Testis (tissue), 3 donors: ENCODE results near the gene HOMER1. TPM values are rescaled to one million over a fixed set of nuclear protein-coding genes. Genes with fewer than 3 reads are reported as not detected.

Experiments
- DNase-seq: peaks from one replicate; pipeline ENCODE4 v3.0.0-alpha.2; 2019
- H3K27ac ChIP-seq, 2 donors: fragments of 200-600 bp; sonication (generic); one replicate each; pipeline ENCODE4 v1.5.1; 2019
- H3K27me3 ChIP-seq: fragments of 200-600 bp; sonication (generic); one replicate; pipeline ENCODE4 v1.5.1; 2019
- H3K36me3 ChIP-seq: fragments of 200-600 bp; sonication (generic); one replicate; pipeline ENCODE4 v1.5.1; 2017; ENCODE audit warnings: low read depth; ENCODE audit errors: missing control alignments
- H3K4me1 ChIP-seq: fragments of 200-600 bp; sonication (generic); one replicate; pipeline ENCODE4 v1.5.1; 2019
- H3K4me3 ChIP-seq, 2 donors: fragments of 200-600 bp; sonication (generic); one replicate each; pipeline ENCODE4 v1.5.1; 2017 to 2019
- H3K9me3 ChIP-seq: fragments of 200-600 bp; sonication (generic); one replicate; pipeline ENCODE4 v1.5.1; 2017
- POLR2A ChIP-seq: fragments of 450-650 bp; IDR thresholded peaks from one replicate; pipeline ENCODE4 v1.6.1; 2017; ENCODE audit warnings: antibody characterized with exemption, mild to moderate bottlenecking, moderate library complexity
- WGBS, 2 donors: methylation state at CpG; one replicate each; pipeline ENCODE4 v1.1.5; 2018; 5-methylcytosine and 5-hydroxymethylcytosine counted together
- intact Hi-C: fragments of 100-400 bp; cut with DNase I; formaldehyde crosslinking; loops from one replicate; pipeline ENCODE4 v1.15.1; 2023; ENCODE audit warnings: low total_unique reads
- polyA plus RNA-seq: library from polyadenylated mRNA; stranded (reverse); fragments of 350-450 nt; fragmentation: Illumina TruSeq; extraction: RNeasy Lipid Tissue Mini Kit (QIAGEN cat#74804); gene quantifications from one replicate; pipeline ENCODE4 v1.2.3, GENCODE V29; 2014; ENCODE audit warnings: low read depth, low replicate concordance; ENCODE audit not compliant: insufficient read depth
- total RNA-seq, 2 donors: library from RNA; depleted of rRNA; stranded (reverse); fragments of >200 nt; gene quantifications; one replicate each; pipeline ENCODE4 v1.2.3, GENCODE V29; 2016
- TF ChIP-seq, protein P1 (sequence below), 3 experiments: fragments of 450-650 bp in 2 of 3; fragments of 200-600 bp in 1 of 3; sonication (generic) in 1 of 3; IDR thresholded peaks; one replicate each; pipeline ENCODE4 v1.5.1; 2016 to 2019; ENCODE audit warnings: antibody characterized with exemption in 3 of 3, mild to moderate bottlenecking in 2 of 3, moderate library complexity in 1 of 3

HOMER1 gene
- total and polyA plus RNA-seq, 3 donors from 2014 or later, result 5.7 to 23.0 (median 20.4) TPM

DNA sequence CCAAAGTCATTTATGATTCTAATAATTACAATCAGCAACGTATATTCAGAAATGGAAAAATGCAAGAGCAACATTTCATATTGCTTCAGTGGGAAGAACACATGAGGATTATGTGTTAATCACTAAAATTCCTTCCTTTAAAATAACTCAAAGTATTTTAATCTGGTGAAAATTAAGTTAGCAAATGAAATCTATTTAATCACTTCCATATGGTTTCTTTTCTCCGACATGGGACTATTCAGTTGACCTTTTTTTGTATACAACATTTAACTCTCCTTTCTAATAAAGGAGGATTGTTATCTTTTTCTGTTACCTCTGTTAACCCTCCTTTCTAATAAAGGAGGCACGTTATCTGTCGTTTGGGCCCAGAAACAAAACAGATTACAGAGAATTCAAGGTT lies 59.9 kb downstream of the HOMER1 start:
- Histone ChIP-seq H3K4me3 (no peak overlapping the region), H3K27ac (no peak overlapping the region), H3K4me1 (no peaks in the 10 kb centered on the region), H3K27me3 (no peaks in the 10 kb centered on the region), H3K9me3 (no peaks in the 10 kb centered on the region), H3K36me3 (no peaks in the 10 kb centered on the region)
- intact Hi-C loops, result no loop called here
- no peak for DNase-seq
- 59 to 75% methylated on average over 4 of the region's 4 CpGs for WGBS, 2 donors
- TF ChIP-seq, protein P1, sequence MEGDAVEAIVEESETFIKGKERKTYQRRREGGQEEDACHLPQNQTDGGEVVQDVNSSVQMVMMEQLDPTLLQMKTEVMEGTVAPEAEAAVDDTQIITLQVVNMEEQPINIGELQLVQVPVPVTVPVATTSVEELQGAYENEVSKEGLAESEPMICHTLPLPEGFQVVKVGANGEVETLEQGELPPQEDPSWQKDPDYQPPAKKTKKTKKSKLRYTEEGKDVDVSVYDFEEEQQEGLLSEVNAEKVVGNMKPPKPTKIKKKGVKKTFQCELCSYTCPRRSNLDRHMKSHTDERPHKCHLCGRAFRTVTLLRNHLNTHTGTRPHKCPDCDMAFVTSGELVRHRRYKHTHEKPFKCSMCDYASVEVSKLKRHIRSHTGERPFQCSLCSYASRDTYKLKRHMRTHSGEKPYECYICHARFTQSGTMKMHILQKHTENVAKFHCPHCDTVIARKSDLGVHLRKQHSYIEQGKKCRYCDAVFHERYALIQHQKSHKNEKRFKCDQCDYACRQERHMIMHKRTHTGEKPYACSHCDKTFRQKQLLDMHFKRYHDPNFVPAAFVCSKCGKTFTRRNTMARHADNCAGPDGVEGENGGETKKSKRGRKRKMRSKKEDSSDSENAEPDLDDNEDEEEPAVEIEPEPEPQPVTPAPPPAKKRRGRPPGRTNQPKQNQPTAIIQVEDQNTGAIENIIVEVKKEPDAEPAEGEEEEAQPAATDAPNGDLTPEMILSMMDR (IDR thresholded peaks at IDR 0.05), result no peak
- TF ChIP-seq POLR2A, result no peak

DNA sequence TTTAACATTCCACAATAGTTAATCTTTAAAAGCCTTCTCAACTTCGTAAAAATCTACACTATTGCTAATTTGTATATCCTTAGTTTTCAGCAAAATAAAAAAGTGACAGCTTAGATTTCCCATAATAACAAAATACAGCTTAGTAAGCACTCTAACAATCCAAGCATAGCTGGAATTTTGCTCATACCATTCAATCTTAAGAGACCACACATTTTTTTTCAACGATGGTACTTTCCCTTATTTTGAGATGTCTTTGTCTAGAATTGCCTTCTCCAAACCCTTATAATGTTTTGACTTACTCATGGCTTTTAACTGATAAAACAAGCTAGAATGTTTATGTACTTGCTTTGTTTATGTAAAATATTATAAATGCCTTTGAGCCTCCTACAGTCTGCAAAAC lies 65.6 kb downstream of the HOMER1 start:
- no peak for DNase-seq
- WGBS, 2 donors, result 57 to 62% methylated on average over 2 of the region's 2 CpGs
- H3K4me1 ChIP-seq, result no peaks in the 10 kb centered on the region
- no peak overlapping the region for H3K27ac ChIP-seq
- no peaks in the 10 kb centered on the region for H3K36me3 ChIP-seq
- intact Hi-C loops, result no loop called here
- H3K27me3 ChIP-seq, result no peaks in the 10 kb centered on the region
- no peaks in the 10 kb centered on the region for H3K9me3 ChIP-seq
- no peak overlapping the region for H3K4me3 ChIP-seq
- no peak for TF ChIP-seq POLR2A
- TF ChIP-seq, protein P1 (IDR thresholded peaks at IDR 0.05), result no peak

- TF ChIP-seq, protein P1 (IDR thresholded peaks at IDR 0.05), result no peak
- no peak for TF ChIP-seq POLR2A
- intact Hi-C loops, result no loop called here
- Histone ChIP-seq H3K27ac (no peak overlapping the region), H3K36me3 (no peaks in the 10 kb centered on the region), H3K9me3 (no peaks in the 10 kb centered on the region), H3K4me1 (no peaks in the 10 kb centered on the region), H3K4me3 (no peak overlapping the region), H3K27me3 (no peaks in the 10 kb centered on the region)
- no peak for DNase-seq
- 88 to 89% methylated on average over 2 of the region's 2 CpGs for WGBS, 2 donors
Measured at GRCh38 chr5:79436821-79437220, 77.1 kb downstream of the HOMER1 start.

DNA sequence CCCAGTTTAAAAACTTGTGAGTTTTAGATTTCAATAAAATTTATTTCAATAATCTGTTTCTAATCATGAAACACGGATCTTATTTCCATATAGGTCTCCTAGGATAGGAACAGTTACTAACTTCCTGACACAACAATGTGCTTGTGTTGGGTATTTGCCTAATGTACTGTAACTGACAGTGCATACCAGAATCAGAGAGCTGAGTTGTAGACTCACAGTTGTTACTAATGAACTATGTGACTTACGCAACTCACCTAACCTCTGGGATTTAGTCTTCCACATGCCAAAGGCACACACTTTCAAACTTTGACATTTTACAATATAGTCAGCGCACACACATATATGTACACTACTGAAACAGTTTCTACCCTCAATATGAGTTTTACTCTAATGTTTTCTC lies 77.7 kb downstream of the HOMER1 start:
- WGBS, 2 donors, result 86 to 92% methylated on average over 3 of the region's 3 CpGs
- no peaks in the 10 kb centered on the region for H3K4me1 ChIP-seq
- H3K36me3 ChIP-seq, result no peaks in the 10 kb centered on the region
- no peaks in the 10 kb centered on the region for H3K9me3 ChIP-seq
- DNase-seq, result no peak
- H3K27ac ChIP-seq, result no peak overlapping the region
- intact Hi-C loops, result no loop called here
- no peaks in the 10 kb centered on the region for H3K27me3 ChIP-seq
- TF ChIP-seq, protein P1 (IDR thresholded peaks at IDR 0.05), result no peak
- TF ChIP-seq POLR2A, result no peak
- H3K4me3 ChIP-seq, result no peak overlapping the region

DNA sequence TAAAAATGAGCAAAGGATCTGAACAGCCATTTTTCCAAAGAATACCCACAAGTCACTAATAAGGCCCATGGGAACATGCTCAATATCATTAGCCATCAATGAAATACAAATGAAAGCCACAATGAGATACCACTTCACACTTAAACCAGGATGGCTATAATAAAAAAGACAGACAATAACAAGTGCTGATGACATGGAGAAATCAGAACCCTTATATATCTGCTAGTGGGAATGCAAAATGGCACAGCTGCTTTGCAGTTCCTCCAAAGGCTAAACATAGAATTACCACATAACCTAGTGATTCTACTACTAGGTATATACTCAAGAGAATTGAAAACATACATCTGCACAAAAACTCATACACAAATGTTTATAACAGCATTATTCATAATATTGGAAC lies 83.7 kb downstream of the HOMER1 start:
- intact Hi-C loops, result no loop called here

More for the DNA sequence above, 83.7 kb downstream of the HOMER1 start:
- Histone ChIP-seq H3K9me3 (no peaks in the 10 kb centered on the region), H3K27ac (no peak overlapping the region), H3K4me3 (no peak overlapping the region), H3K27me3 (no peaks in the 10 kb centered on the region), H3K36me3 (no peaks in the 10 kb centered on the region), H3K4me1 (no peaks in the 10 kb centered on the region)
- no peak for TF ChIP-seq POLR2A
- TF ChIP-seq, protein P1 (IDR thresholded peaks at IDR 0.05), result no peak
- DNase-seq, result no peak
